ENCODE measurements around the gene DOCK4. TPM values are rescaled to one million over a fixed set of nuclear protein-coding genes. Genes with fewer than 3 reads are reported as not detected.

The DOCK4 gene
- polyA plus RNA-seq, 2 of the 4 experiments (the other 2 are of a cell fraction), result 13.7 to 15.7 TPM

- Histone ChIP-seq H3K27ac (no peak overlapping the region), H3K4me1 (no peaks in the 10 kb centered on the region), H3K4me2 (no peak overlapping the region), H3K4me3 (no peak overlapping the region), H3K9me3 (no peaks in the 10 kb centered on the region)
- no peak for TF ChIP-seq NR3C1 (IDR thresholded peaks at IDR 0.05)
- no peak for TF ChIP-seq SREBF2 (IDR thresholded peaks at IDR 0.05)
- no peak for TF ChIP-seq NPAS2 (CRISPR knock-in tag; IDR thresholded peaks at IDR 0.05; ENCODE audit: borderline replicate concordance)
- TF ChIP-seq USF2 (IDR thresholded peaks at IDR 0.05), result no peak
- TF ChIP-seq ELK1 (IDR thresholded peaks at IDR 0.05; ENCODE audit: low read depth, low read length), result no peak
- no peak for TF ChIP-seq FOSL2 (IDR thresholded peaks at IDR 0.05)
- no peak for TF ChIP-seq FOSL2 (CRISPR knock-in tag; IDR thresholded peaks at IDR 0.05)
- no peak for TF ChIP-seq CHD2 (IDR thresholded peaks at IDR 0.05; ENCODE audit: low read length, partially characterized antibody)
- TF ChIP-seq MAZ (IDR thresholded peaks at IDR 0.05; ENCODE audit: borderline replicate concordance, low read depth, low read length), result no peak
- no peak for TF ChIP-seq GATA3 (IDR thresholded peaks at IDR 0.05; ENCODE audit: borderline replicate concordance)
- TF ChIP-seq HMGXB4 (CRISPR knock-in tag; IDR thresholded peaks at IDR 0.05; ENCODE audit: borderline replicate concordance), result no peak
- TF ChIP-seq BHLHE40 (IDR thresholded peaks at IDR 0.05; ENCODE audit: low read depth, low read length), result no peak
- TF ChIP-seq JUN (IDR thresholded peaks at IDR 0.05), result no peak
- no peak for TF ChIP-seq CHD4 (IDR thresholded peaks at IDR 0.05; ENCODE audit: borderline replicate concordance)
- no peak for TF ChIP-seq HEYL (CRISPR knock-in tag; IDR thresholded peaks at IDR 0.05)
- ATAC-seq (no peak), DNase-seq (ENCODE audit: low read depth in 1 of 2, low spot score in 1 of 2) (no peak), FAIRE-seq (no peak)
- 76% methylated on average over 2 of the region's 2 CpGs for WGBS (ENCODE audit: missing lambda C conversion rate)
- ChIA-PET CTCF (no interaction called here), POLR2A (no interaction called here)
These were observed 302.4 kb downstream of the DOCK4 start for GRCh38 chr7:111903797-111904196.

- ATAC-seq (no peak), FAIRE-seq (no peak), DNase-seq (ENCODE audit: low read depth in 1 of 2, low spot score in 1 of 2) (no peak)
- TF ChIP-seq CHD2 (IDR thresholded peaks at IDR 0.05; ENCODE audit: low read length, partially characterized antibody), result no peak
- TF ChIP-seq RARB (CRISPR knock-in tag; IDR thresholded peaks at IDR 0.05), result no peak
- no peak for TF ChIP-seq TFCP2L1 (CRISPR knock-in tag; IDR thresholded peaks at IDR 0.05)
- TF ChIP-seq PBX3 (IDR thresholded peaks at IDR 0.05), result no peak
- no peak for TF ChIP-seq POLR2A (IDR thresholded peaks at IDR 0.05; ENCODE audit: low read length)
- no peak for TF ChIP-seq CEBPB (IDR thresholded peaks at IDR 0.05)
- TF ChIP-seq RNF2 (IDR thresholded peaks at IDR 0.05; ENCODE audit: borderline replicate concordance, low read depth), result no peak
- no peak for TF ChIP-seq CHD4 (IDR thresholded peaks at IDR 0.05; ENCODE audit: borderline replicate concordance)
- no peak for TF ChIP-seq KDM5A (IDR thresholded peaks at IDR 0.05)
- no peak for TF ChIP-seq MAFK (IDR thresholded peaks at IDR 0.05; ENCODE audit: partially characterized antibody)
- no peak for TF ChIP-seq RAD21 (conservative IDR thresholded peaks at IDR 0.05 in 1 of 2, IDR thresholded peaks at IDR 0.05 in 1 of 2)
- no peak for TF ChIP-seq MAZ (IDR thresholded peaks at IDR 0.05; ENCODE audit: borderline replicate concordance, low read depth, low read length)
- TF ChIP-seq ESRRA (IDR thresholded peaks at IDR 0.05; ENCODE audit: borderline replicate concordance, low read length), result no peak
- no peak for TF ChIP-seq FOXS1 (CRISPR knock-in tag; IDR thresholded peaks at IDR 0.05)
- TF ChIP-seq HEYL (CRISPR knock-in tag; IDR thresholded peaks at IDR 0.05), result no peak
- no peak for TF ChIP-seq ZC3H11A (IDR thresholded peaks at IDR 0.05)
- TF ChIP-seq CBX2 (IDR thresholded peaks at IDR 0.05; ENCODE audit: borderline replicate concordance, low read depth), result no peak
- TF ChIP-seq FOSL2 (IDR thresholded peaks at IDR 0.05), result no peak
- no peak for TF ChIP-seq FOSL2 (CRISPR knock-in tag; IDR thresholded peaks at IDR 0.05)
- TF ChIP-seq E2F6 (IDR thresholded peaks at IDR 0.05; ENCODE audit: borderline replicate concordance, low read depth), result no peak
- Histone ChIP-seq H3K4me1 (no peaks in the 10 kb centered on the region), H3K4me2 (no peak overlapping the region), H3K9me3 (no peaks in the 10 kb centered on the region), H3K4me3 (no peak overlapping the region), H3K27ac (no peak overlapping the region)
- ChIA-PET POLR2A (no interaction called here), CTCF (no interaction called here)
- WGBS (ENCODE audit: missing lambda C conversion rate), result 95% methylated on average over 1 of the region's 1 CpG
These were observed 303.2 kb downstream of the DOCK4 start for GRCh38 chr7:111903016-111903415.
